ENCODE measurements around the gene TTC34.

DNA sequence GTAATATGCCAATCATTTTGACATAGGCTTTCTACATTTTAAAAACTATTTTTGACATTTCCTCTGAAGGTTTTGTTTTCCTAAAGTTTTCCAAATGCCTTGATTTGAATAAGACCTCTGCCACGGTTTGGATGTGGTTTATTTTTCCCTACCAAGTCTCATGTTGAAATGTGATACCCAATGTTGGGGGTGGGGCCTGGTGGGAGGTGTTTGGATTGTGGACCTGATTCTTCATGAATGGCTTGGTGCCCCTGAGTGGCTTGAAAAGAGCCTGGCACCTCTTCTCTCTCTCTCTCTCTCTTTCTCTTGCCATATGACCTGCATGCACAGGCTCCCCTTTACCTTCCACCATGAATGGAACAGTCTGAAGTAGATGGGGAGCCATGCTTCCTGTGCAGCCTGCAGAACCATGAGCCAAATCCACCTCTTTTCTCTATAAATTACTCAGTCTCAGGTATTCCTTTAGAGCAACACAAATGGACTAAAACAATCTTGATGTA, 183.5 kb downstream of the TTC34 start:
- TF ChIP-seq, protein P1, sequence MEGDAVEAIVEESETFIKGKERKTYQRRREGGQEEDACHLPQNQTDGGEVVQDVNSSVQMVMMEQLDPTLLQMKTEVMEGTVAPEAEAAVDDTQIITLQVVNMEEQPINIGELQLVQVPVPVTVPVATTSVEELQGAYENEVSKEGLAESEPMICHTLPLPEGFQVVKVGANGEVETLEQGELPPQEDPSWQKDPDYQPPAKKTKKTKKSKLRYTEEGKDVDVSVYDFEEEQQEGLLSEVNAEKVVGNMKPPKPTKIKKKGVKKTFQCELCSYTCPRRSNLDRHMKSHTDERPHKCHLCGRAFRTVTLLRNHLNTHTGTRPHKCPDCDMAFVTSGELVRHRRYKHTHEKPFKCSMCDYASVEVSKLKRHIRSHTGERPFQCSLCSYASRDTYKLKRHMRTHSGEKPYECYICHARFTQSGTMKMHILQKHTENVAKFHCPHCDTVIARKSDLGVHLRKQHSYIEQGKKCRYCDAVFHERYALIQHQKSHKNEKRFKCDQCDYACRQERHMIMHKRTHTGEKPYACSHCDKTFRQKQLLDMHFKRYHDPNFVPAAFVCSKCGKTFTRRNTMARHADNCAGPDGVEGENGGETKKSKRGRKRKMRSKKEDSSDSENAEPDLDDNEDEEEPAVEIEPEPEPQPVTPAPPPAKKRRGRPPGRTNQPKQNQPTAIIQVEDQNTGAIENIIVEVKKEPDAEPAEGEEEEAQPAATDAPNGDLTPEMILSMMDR (IDR thresholded peaks at IDR 0.05): no peak
- TF ChIP-seq EP300 (IDR thresholded peaks at IDR 0.05): no peak
- TF ChIP-seq POLR2A (IDR thresholded peaks at IDR 0.05): no peak
